Colonic mucosa (tissue), 4 donors: ENCODE results near the gene TMCC3. TPM values are rescaled to one million over a fixed set of nuclear protein-coding genes. Genes with fewer than 3 reads are reported as not detected.

Source experiments
- DNase-seq: peaks from one replicate; pipeline ENCODE4 v3.0.0-alpha.2; 2020
- H3K27ac ChIP-seq: fragments of 200-600 bp; one replicate; pipeline ENCODE4 v1.8.0; 2021
- H3K27me3 ChIP-seq: fragments of 200-600 bp; one replicate; pipeline ENCODE4 v1.8.0; 2021
- H3K36me3 ChIP-seq: fragments of 200-600 bp; one replicate; pipeline ENCODE4 v1.8.0; 2021
- H3K4me1 ChIP-seq: fragments of 200-600 bp; one replicate; pipeline ENCODE4 v1.8.0; 2021; ENCODE audit warnings: mild to moderate bottlenecking
- H3K4me3 ChIP-seq: fragments of 200-600 bp; one replicate; pipeline ENCODE4 v1.8.0; 2021
- H3K9ac ChIP-seq, 2 donors: one replicate each; pipeline ENCODE4 v1.7.0; 2013; ENCODE audit warnings: control low read depth in 2 of 2, low read depth in 2 of 2, low read length in 2 of 2
- H3K9me3 ChIP-seq: fragments of 200-600 bp; one replicate; pipeline ENCODE4 v1.8.0; 2021
- intact Hi-C: fragments of 100-400 bp; cut with DNase I; formaldehyde crosslinking; loops from one replicate; pipeline ENCODE4 v1.14.1; 2022
- total RNA-seq, 2 donors: library from RNA; stranded (reverse); fragmentation: NEBNext Ultra II Directional in 1 of 2; extraction: Animal tissue kit (Norgen Biotek cat#: 25700) in 1 of 2; gene quantifications; one replicate each; pipeline ENCODE4 v1.2.1, GENCODE V29; 2021
- TF ChIP-seq, protein P1 (sequence below): fragments of 200-600 bp; IDR thresholded peaks from one replicate; pipeline ENCODE4 v1.8.0; 2022; ENCODE audit warnings: antibody characterized with exemption, mild to moderate bottlenecking
- donor health status: healthy.
- donor health status: DM: no; HTN: no; CAD: no.
- donor health status: DM: no; HTN: no; CAD: no.

Gene TMCC3
- total RNA-seq, 2 donors from 2014 or later = 21.4 to 77.4 TPM

GRCh38 chr12:94641283-94641682 lies 9.1 kb downstream of the TMCC3 start:
- no peak overlapping the region for H3K9ac ChIP-seq
- H3K4me1 ChIP-seq = no peaks in the 10 kb centered on the region
- TF ChIP-seq, protein P1, sequence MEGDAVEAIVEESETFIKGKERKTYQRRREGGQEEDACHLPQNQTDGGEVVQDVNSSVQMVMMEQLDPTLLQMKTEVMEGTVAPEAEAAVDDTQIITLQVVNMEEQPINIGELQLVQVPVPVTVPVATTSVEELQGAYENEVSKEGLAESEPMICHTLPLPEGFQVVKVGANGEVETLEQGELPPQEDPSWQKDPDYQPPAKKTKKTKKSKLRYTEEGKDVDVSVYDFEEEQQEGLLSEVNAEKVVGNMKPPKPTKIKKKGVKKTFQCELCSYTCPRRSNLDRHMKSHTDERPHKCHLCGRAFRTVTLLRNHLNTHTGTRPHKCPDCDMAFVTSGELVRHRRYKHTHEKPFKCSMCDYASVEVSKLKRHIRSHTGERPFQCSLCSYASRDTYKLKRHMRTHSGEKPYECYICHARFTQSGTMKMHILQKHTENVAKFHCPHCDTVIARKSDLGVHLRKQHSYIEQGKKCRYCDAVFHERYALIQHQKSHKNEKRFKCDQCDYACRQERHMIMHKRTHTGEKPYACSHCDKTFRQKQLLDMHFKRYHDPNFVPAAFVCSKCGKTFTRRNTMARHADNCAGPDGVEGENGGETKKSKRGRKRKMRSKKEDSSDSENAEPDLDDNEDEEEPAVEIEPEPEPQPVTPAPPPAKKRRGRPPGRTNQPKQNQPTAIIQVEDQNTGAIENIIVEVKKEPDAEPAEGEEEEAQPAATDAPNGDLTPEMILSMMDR = no peak
- DNase-seq = no peak
- H3K27me3 ChIP-seq = no peaks in the 10 kb centered on the region
- H3K36me3 ChIP-seq = no peaks in the 10 kb centered on the region
- H3K4me3 ChIP-seq = no peak overlapping the region
- H3K27ac ChIP-seq = no peak overlapping the region
- H3K9me3 ChIP-seq = no peaks in the 10 kb centered on the region
- intact Hi-C loops = no loop called here

DNA sequence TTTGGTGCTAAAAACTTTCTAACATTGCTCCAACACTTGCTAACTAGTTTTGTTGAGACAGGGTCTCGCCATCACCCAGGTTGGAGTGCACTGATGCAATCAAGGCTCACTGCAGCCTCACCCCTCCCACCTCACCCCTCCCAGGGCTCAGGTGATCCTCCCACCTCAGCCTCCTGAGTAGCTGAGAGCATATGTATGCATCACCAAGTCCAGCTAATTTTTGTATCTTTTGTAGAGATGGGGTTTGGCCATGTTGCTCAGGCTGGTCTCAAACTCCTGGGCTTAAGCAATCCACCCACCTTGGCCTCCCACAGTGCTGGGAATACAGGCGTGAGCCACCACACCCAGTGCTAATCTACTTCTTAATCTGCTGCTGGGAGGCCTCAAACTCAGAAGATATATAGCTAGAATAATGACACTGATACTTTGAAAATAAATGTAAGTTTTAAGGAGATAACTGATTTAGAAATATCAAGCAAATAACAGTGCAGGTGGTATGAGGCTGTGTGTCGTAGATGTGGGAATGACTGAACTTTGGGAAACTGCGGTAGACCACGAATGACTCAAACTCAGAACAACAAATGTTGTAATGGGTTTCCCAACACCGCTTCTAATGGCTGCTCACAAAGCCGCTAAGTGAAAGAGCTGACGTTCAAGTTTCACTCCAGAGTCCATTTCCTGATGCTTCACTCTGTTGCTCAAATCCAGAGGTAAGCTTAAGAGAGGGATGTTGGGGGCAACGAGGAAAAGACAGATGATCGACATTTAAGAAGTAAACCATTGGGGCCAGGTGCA lies 10.0 kb downstream of the TMCC3 start:
- intact Hi-C loops = no loop called here
- Histone ChIP-seq H3K27me3 (no peaks in the 10 kb centered on the region), H3K4me1 (no peaks in the 10 kb centered on the region), H3K9me3 (no peaks in the 10 kb centered on the region), H3K4me3 (no peak overlapping the region), H3K27ac (no peak overlapping the region), H3K36me3 (no peaks in the 10 kb centered on the region), H3K9ac (no peak overlapping the region)
- no peak for DNase-seq
- TF ChIP-seq, protein P1 = no peak

GRCh38 chr12:94638521-94638920 lies 11.8 kb downstream of the TMCC3 start:
- DNase-seq = no peak
- no peak overlapping the region for H3K27ac ChIP-seq
- H3K4me3 ChIP-seq = no peak overlapping the region
- no peaks in the 10 kb centered on the region for H3K4me1 ChIP-seq
- no peaks in the 10 kb centered on the region for H3K36me3 ChIP-seq
- H3K27me3 ChIP-seq = no peaks in the 10 kb centered on the region
- H3K9me3 ChIP-seq = no peaks in the 10 kb centered on the region
- TF ChIP-seq, protein P1 = no peak
- no peak overlapping the region for H3K9ac ChIP-seq
- intact Hi-C loops = no loop called here

GRCh38 chr12:94637390-94638113 lies 12.8 kb downstream of the TMCC3 start:
- H3K4me3 ChIP-seq = no peak overlapping the region
- no peaks in the 10 kb centered on the region for H3K27me3 ChIP-seq
- no peaks in the 10 kb centered on the region for H3K4me1 ChIP-seq
- H3K9me3 ChIP-seq = no peaks in the 10 kb centered on the region
- no peak for DNase-seq
- TF ChIP-seq, protein P1 = no peak
- no peak overlapping the region for H3K27ac ChIP-seq
- H3K36me3 ChIP-seq = no peaks in the 10 kb centered on the region
- no peak overlapping the region for H3K9ac ChIP-seq
- intact Hi-C loops = no loop called here

DNA sequence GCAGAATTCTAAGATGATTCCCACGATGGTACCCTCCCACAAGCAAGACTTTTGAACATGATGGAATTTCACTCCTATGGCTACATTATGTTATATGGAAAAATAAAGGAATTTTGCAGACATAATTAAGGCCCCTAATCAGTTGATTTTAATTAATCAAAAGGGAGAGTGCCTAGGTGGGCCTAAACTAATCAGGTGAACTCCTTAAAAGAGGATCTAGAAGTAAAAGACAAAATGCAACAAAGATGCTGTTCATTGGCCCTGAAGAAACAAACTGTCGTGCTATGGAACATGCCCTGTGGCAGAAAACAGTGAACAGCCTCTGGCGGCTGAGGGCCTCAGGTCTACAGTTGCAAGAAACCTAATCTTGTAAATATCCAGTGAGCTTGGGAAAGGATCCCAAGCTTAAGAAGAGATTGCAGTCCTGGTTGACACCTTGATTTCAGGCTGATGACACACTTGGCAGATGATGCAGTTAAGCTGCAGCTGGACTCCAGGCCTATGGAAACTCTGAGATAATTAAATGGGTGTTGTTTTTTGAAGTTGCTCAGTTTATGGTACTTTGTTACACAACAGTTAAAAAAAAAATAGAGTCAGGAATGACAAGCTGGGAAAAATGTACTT lies 13.8 kb downstream of the TMCC3 start:
- TF ChIP-seq, protein P1 = no peak
- intact Hi-C loops = no loop called here
- no peaks in the 10 kb centered on the region for H3K4me1 ChIP-seq
- no peaks in the 10 kb centered on the region for H3K36me3 ChIP-seq
- no peak overlapping the region for H3K27ac ChIP-seq
- no peaks in the 10 kb centered on the region for H3K27me3 ChIP-seq
- H3K9me3 ChIP-seq = no peaks in the 10 kb centered on the region
- no peak for DNase-seq
- no peak overlapping the region for H3K4me3 ChIP-seq
- no peak overlapping the region for H3K9ac ChIP-seq
